GM10266 (cell line): Measurements from ENCODE around the gene PIP4K2A.

Source experiments
- DNase-seq: peaks from one replicate; pipeline ENCODE4 v3.0.0; 2012; ENCODE audit errors: extremely low spot score
- CTCF ChIP-seq: IDR thresholded peaks from 2 replicates; pipeline ENCODE4 v1.5.1; 2012; ENCODE audit warnings: mild to moderate bottlenecking, low read depth; ENCODE audit not compliant: control insufficient read depth, insufficient read depth; ENCODE audit errors: missing control alignments

Gene PIP4K2A

GRCh38 chr10:22667093-22667480 is 47.3 kb downstream of the PIP4K2A start:
- no peak for DNase-seq
- TF ChIP-seq CTCF: no peak

- DNase-seq: no peak
- TF ChIP-seq CTCF: no peak
Measured at GRCh38 chr10:22666287-22667092, 47.9 kb downstream of the PIP4K2A start.

DNA sequence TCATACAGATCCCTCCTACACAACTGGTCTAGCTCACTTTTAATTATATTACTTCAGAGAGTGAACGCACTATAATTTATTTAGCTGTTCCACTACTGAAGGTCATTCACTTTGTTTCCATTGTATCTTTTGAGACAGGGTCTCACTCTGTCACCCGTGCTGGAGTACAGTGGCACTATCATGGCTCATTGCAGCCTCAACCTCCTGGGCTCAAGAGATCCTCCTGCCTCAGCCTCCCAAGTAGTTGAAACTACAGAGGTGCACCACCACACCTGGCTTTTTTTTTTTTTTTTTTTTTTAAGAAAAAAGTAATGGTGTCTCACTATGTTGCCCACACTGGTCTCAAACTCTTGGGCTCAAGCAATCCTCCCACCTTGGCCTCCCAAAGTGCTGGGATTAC is 49.0 kb downstream of the PIP4K2A start:
- no peak for DNase-seq
- no peak for TF ChIP-seq CTCF

DNA sequence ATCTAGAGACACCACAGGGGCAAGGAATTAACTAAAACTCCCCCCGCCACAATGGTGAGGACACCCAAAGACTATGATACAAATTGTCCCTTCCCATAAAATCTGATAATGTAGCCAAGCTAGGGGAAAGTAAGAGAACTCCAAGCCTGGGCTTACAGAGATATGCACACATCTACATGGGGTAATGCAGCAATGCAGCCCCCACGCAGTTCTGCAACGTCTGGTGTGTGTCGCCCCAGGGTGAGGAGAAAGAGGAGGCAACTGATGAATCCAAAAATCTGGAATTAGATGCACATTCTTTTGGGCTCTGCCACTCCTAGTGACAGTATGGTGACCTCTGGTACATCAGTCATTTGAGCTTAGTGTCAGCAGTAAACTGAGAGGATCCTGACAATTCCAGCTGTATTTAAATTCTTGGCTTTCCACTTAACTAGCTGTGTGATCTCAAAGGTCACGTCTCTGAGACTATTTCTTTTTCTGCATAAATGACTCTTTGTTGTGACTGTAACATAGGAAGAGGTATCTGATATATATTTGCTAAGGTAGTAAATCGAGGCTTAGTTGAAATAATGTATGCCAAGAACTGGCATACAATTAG is 51.5 kb downstream of the PIP4K2A start:
- no peak for DNase-seq

GRCh38 chr10:22659866-22660265 is 54.5 kb downstream of the PIP4K2A start:
- TF ChIP-seq CTCF: no peak
- no peak for DNase-seq

More for the DNA sequence above, 51.5 kb downstream of the PIP4K2A start:
- no peak for TF ChIP-seq CTCF

GRCh38 chr10:22658745-22659410 is 55.5 kb downstream of the PIP4K2A start:
- no peak for DNase-seq
- TF ChIP-seq CTCF: no peak

DNA sequence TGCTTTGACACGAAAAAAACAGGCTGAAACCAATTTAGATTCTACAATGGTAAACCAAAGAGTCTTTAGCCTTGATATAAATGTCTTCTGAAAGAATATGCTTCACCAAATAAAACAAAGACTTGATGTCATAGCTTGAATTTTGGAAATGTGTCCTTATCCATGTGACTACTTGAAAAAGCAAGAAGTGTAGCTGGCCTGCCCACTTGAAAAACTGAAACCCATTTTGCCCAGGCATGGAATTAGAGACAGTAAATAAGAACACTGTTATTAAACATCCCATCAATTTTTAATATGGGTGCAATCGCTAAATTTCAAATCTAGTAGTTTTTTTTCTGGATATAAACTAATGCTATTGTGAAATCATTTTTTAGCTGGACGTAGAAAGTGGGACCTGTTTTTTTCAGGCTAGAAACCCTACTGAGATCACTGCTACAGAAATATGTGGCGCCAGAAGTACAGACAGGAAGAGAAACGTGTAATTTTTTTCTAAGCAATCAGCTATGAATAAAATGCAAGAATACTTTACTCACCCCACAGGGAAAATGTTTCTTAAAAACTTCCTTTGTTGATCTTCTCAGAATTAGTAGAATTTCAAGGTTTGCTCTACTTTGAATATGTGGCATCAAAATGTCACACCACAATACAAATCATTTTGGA is 56.7 kb downstream of the PIP4K2A start:
- no peak for TF ChIP-seq CTCF

More for the DNA sequence above, 56.7 kb downstream of the PIP4K2A start:
- no peak for DNase-seq
